ENCODE measurements around the gene PRSS16. TPM values are rescaled to one million over a fixed set of nuclear protein-coding genes. Genes with fewer than 3 reads are reported as not detected.
"Not testable (repeated sequence)": the region's sequence is repeated elsewhere in the genome, so short reads cannot be mapped to it uniquely, and the experiment has no call there.

The PRSS16 gene, protein sequence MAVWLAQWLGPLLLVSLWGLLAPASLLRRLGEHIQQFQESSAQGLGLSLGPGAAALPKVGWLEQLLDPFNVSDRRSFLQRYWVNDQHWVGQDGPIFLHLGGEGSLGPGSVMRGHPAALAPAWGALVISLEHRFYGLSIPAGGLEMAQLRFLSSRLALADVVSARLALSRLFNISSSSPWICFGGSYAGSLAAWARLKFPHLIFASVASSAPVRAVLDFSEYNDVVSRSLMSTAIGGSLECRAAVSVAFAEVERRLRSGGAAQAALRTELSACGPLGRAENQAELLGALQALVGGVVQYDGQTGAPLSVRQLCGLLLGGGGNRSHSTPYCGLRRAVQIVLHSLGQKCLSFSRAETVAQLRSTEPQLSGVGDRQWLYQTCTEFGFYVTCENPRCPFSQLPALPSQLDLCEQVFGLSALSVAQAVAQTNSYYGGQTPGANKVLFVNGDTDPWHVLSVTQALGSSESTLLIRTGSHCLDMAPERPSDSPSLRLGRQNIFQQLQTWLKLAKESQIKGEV
- polyA plus RNA-seq (ENCODE audit: insufficient read length): not detected

DNA sequence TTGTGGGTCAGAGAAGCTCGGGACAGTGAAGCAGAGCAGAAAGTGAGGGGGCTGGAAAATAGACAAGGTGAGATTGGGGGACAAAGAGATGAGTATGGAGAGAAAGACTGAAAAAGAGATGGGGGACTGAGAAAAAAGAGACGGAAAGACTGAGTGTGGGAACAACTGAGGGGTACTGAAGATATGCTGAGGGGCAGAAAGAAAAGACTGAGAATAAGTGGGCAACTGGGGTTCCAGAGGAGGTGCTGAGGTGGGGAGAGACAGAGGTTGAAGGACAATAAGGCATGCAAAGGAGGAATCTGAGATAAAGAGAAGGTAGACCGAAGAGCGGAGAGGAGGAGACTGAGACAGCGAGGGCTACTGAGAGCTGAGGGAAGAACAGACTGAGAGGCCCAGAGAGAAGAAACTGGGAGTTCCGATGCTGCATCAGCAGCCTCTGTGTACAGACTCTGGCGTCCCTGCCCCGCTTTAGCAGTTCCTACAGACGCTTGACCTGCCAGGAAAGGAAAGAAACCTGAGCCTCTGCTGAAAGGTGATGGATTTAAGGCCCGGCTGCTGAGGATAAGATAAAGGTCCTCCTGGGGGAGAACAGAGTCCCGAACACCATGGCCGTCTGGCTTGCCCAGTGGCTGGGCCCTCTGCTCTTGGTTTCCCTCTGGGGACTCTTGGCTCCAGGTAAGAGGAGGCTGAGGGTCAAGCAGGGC, at the start of gene PRSS16:
TSS of gene PRSS16 (plus strand) at position 569 of the 704 bp plus-strand sequence. CDS start at position 606, 37 bp downstream.
- no peak for DNase-seq

GRCh38 chr6:27205375-27206278, 41.9 kb upstream of the PRSS16 start:
- no peak for DNase-seq

- DNase-seq: no peak
Measured at GRCh38 chr6:27206806-27207205, 40.7 kb upstream of the PRSS16 start.

- DNase-seq: no peak
Measured at GRCh38 chr6:27208042-27208441, 39.5 kb upstream of the PRSS16 start.

GRCh38 chr6:27209196-27209595, 38.3 kb upstream of the PRSS16 start:
- DNase-seq: no peak

DNA sequence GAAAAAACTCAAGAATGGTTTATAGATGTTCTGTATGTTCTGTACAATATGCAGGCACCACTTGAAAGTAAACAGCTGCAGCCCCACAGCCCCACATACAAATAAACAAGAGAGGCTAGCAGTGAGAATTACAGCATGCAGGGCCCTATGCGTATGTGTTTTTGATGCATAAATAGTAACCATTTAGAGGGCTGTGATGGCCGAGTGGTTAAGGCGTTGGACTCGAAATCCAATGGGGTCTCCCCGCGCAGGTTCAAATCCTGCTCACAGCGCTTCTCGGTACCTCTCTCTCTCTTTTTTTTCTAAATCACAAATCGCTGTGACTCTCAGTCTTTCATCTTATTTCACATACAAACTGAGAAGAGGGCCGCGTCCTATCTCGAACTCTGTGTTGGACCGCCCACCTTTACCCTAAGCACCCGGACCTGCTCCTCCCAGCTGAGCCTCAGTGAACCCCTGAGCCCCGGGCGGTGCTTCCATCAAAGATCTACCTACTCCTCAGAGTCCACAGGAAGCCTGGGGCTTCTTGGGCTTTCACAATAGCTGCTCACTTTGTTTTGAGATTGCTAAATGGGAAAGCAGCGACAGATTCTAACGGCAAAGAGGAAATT, 37.7 kb upstream of the PRSS16 start:
- no peak for DNase-seq

GRCh38 chr6:27213091-27213517, 34.4 kb upstream of the PRSS16 start:
- not testable (repeated sequence) for DNase-seq

DNA sequence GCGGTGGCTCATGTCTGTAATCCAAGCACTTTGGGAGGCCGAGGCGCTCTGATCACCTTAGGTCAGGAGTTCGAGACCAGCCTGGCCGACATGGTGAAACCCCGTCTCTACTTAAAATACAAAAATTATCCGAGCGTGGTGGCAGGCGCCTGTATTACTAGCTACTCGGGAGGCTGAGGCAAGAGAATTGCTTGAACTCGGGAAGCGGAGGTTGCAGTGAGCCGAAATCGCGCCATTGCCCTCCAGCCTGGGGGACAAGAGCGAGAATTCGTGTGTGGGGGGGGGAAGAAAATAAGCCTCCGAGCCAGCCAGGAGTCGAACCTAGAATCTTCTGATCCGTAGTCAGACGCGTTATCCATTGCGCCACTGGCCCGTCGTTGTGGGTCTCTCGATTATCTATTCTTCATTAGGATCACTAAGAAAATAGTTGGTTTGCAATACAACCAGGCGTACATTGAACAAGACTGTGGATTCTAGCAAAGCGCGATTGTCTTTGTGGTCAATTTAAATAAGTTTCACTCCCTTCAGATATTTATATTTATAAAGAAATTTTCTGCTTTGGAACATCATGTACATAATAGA, 33.9 kb upstream of the PRSS16 start:
- DNase-seq: no peak

DNA sequence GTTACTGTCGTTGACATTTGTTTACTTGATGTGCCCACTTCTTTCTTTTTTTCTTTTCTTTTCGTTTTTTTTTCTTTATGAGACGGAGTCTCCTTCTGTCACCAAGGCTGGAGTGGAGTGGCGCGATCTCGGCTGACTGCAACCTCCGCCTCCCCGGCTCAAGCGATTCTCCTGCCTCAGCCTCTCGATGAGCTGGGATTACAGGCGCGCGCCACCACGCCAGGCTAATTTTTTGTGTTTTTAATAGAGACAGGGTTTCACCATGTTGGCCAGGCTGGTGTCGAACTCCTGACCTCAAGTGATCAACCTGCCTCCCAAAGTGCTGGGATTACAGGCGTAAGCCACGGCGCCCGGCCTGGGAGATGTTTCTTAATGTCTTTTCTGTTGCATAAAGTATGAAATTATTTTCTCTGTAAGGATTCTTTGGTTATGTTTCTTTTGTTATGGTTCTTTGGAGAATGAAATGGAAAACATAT, 33.3 kb upstream of the PRSS16 start:
- DNase-seq: no peak

DNA sequence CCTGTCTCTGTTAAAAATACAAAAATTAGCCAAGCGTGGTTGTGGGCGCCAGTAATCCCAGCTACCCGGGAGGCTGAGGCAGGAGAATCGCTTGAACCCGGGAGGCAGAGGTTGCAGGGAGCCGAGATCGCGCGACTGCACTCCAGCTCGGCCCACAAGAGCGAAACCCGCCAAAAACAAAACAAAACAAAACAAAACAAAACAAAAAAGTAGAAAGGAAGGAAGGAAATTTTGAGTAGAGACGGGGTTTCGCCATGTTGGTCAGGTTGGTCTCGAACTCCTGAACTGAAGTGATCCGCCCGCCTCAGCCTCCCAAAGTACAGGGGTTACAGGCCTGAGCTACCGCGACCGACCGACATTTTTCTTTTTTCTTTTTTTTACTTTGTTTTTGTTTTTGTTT, 30.6 kb upstream of the PRSS16 start:
- DNase-seq: no peak

DNA sequence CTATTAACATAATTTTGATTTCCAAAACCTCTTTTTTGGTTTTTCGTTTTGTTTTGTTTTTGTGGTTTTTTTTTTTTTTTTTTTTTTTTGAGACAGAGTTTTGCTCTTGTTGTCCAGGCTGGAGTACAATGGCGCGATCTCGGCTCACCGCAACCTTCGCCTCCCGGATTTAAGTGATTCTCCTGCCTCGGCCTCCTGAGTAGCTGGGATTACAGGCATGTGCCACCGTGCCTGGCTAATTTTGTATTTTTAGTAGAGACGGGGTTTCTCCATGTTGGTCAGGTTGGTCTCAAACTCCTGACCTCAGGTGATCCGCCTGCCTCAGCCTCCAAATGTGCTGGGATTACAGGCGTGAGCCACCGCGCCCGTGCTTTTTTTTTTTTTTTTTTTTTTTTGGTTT, 24.5 kb upstream of the PRSS16 start:
- not testable (repeated sequence) for DNase-seq

DNA sequence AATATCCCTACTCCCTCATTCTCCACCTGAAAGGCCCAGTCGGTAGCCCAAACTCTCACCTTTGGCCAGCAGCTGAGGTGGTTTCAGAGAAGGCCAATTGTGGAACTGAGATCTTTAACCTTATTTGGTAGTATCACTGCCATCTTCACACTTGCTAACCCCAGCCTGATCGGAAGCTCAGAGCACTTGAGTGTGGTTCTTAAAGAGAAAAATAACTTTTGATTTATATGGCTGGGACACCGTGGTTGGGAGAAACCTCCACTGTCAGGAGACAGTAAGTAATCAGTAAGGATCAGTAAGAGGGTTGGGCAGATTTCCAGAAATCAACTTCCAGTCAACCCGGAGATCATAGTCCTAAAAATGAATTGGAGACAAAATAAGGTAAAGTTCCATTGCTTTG, 22.8 kb upstream of the PRSS16 start:
- DNase-seq: no peak

DNA sequence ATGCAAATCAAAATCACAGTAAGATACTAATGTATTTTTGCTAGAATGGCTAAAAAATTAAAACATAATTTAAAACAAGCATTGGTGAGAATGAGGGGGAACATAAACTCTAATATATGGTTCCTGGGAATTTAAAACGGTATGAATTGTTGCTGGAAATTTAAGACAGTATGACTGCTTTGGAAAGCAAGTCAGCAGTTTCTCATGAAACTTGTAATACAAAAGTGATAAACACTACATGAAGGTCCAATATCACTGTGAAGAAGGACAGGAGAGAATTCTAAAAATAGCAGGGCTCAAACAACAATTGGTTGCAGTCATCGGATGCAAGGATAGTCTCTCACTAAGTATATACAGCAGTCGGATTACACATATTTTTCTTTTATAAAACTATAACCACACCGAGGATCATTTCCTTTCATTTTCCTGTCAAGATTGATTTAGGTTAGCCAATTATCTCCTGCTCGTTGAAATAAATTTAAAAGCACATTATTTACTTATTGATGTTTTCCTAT, 18.5 kb upstream of the PRSS16 start:
- no peak for DNase-seq

GRCh38 chr6:27230758-27231111, 16.8 kb upstream of the PRSS16 start:
- DNase-seq: no peak

- no peak for DNase-seq
Measured at GRCh38 chr6:27234576-27234975, 12.9 kb upstream of the PRSS16 start.

- no peak for DNase-seq
Measured at GRCh38 chr6:27237089-27237803, 10.3 kb upstream of the PRSS16 start.

GRCh38 chr6:27238010-27238983, 9.2 kb upstream of the PRSS16 start:
- DNase-seq: no peak

GRCh38 chr6:27239258-27239657, 8.2 kb upstream of the PRSS16 start:
- no peak for DNase-seq

- no peak for DNase-seq
Measured at GRCh38 chr6:27241443-27241842, 6.1 kb upstream of the PRSS16 start.
